Sigmoid colon (tissue), 7 donors: ENCODE measurements around the gene GABRR3. TPM values are rescaled to one million over a fixed set of nuclear protein-coding genes. Genes with fewer than 3 reads are reported as not detected.

Source experiments
- DNase-seq: peaks from one replicate; pipeline ENCODE4 v3.0.0-alpha.2; 2019
- H3K27ac ChIP-seq, 4 donors: fragments of 200-600 bp; sonication (generic); one replicate each; pipeline ENCODE4 v1.5.1; 2016 to 2019; ENCODE audit warnings: mild to moderate bottlenecking in 1 of 4
- H3K27me3 ChIP-seq, 3 donors: fragments of 200-600 bp; sonication (generic); one replicate each; pipeline ENCODE4 v1.5.1; 2019; ENCODE audit warnings: mild to moderate bottlenecking in 1 of 3
- H3K36me3 ChIP-seq, 4 donors: fragments of 200-600 bp; sonication (generic); one replicate each; pipeline ENCODE4 v1.5.1; 2016 to 2019
- H3K4me1 ChIP-seq, 4 donors: fragments of 200-600 bp; sonication (generic); one replicate each; pipeline ENCODE4 v1.5.1; 2017 to 2019
- H3K4me3 ChIP-seq, 4 donors: fragments of 200-600 bp; sonication (generic); one replicate each; pipeline ENCODE4 v1.5.1; 2017 to 2019; ENCODE audit warnings: mild to moderate bottlenecking in 2 of 4, moderate library complexity in 1 of 4
- H3K9me3 ChIP-seq, 4 donors: fragments of 200-600 bp in 3 of 4; sonication (generic) in 3 of 4; one replicate each; pipeline versions ENCODE4 v1.5.1 to v1.6.1; 2013 to 2019
- CTCF ChIP-seq, 4 experiments: fragments of 450-650 bp in 3 of 4; fragments of 200-600 bp in 1 of 4; IDR thresholded peaks; one replicate each; pipeline ENCODE4 v1.5.1; 2016 to 2019; ENCODE audit warnings: antibody characterized with exemption in 4 of 4, mild to moderate bottlenecking in 3 of 4, moderate library complexity in 2 of 4
- EP300 ChIP-seq, 4 donors: sonication (generic); formaldehyde crosslinking; IDR thresholded peaks; one replicate each; pipeline ENCODE4 v1.6.1; 2017; ENCODE audit warnings: antibody characterized with exemption in 4 of 4
- POLR2A ChIP-seq, 2 donors: fragments of 450-650 bp; IDR thresholded peaks; one replicate each; pipeline ENCODE4 v1.6.1; 2016; ENCODE audit warnings: antibody characterized with exemption in 2 of 2, mild to moderate bottlenecking in 2 of 2, moderate library complexity in 2 of 2
- POLR2AphosphoS5 ChIP-seq, 4 donors: sonication (generic); formaldehyde crosslinking; IDR thresholded peaks; one replicate each; pipeline ENCODE4 v1.6.1; 2017; ENCODE audit warnings: antibody characterized with exemption in 4 of 4
- WGBS, 2 donors: extraction: QIAGEN DNeasy Blood & Tissue Kit; methylation state at CpG; one replicate each; pipeline ENCODE4 v1.1.7; 2013; 5-methylcytosine and 5-hydroxymethylcytosine counted together
- intact Hi-C: fragments of 100-400 bp; cut with DNase I; formaldehyde crosslinking; loops from one replicate; pipeline ENCODE4 v1.15.1; 2023
- polyA plus RNA-seq, 3 donors: library from polyadenylated mRNA; stranded (reverse); fragments of 200-250 nt; gene quantifications; one replicate each; pipeline ENCODE4 v1.2.3, GENCODE V29; 2013
- total RNA-seq, 4 donors: library from RNA; depleted of rRNA; stranded (reverse); fragments of >200 nt; gene quantifications; one replicate each; pipeline ENCODE4 v1.1.0, GENCODE V29; 2016
- donor health status: healthy with polysubstance abuse.
- donor health status: Bipolar disorder and iron deficiency.
- donor health status: healthy.

The GABRR3 gene
- total and polyA plus RNA-seq, 7 donors: not detected

- Histone ChIP-seq H3K4me3 (no peak overlapping the region), H3K27me3 (no peaks in the 10 kb centered on the region), H3K27ac (no peak overlapping the region), H3K9me3 (no peaks in the 10 kb centered on the region), H3K4me1 (no peaks in the 10 kb centered on the region), H3K36me3 (peaks cover 6 to 88% (median 10%) of the 10 kb centered on the region in 4 donors)
- 90 to 94% methylated on average over 2 of the region's 2 CpGs for WGBS, 2 donors
- TF ChIP-seq POLR2AphosphoS5 (IDR thresholded peaks at IDR 0.05) (no peak), CTCF (IDR thresholded peaks at IDR 0.05) (no peak), EP300 (IDR thresholded peaks at IDR 0.05) (no peak), POLR2A (IDR thresholded peaks at IDR 0.05) (no peak)
- DNase-seq: no peak
- intact Hi-C loops: no loop called here
These were observed 97.9 kb downstream of the GABRR3 start for GRCh38 chr3:97937205-97937604.

- DNase-seq: no peak
- H3K9me3 ChIP-seq: no peaks in the 10 kb centered on the region
- H3K4me3 ChIP-seq: no peak overlapping the region
- H3K36me3 ChIP-seq: peaks cover 6 to 83% (median 10%) of the 10 kb centered on the region in 4 donors
- WGBS, 2 donors: 97 to 98% methylated on average over 1 of the region's 1 CpG
- no peak overlapping the region for H3K27ac ChIP-seq
- H3K4me1 ChIP-seq: no peaks in the 10 kb centered on the region
- intact Hi-C loops: no loop called here
- H3K27me3 ChIP-seq: no peaks in the 10 kb centered on the region
- TF ChIP-seq EP300 (IDR thresholded peaks at IDR 0.05) (no peak), CTCF (IDR thresholded peaks at IDR 0.05) (no peak), POLR2AphosphoS5 (IDR thresholded peaks at IDR 0.05) (no peak), POLR2A (IDR thresholded peaks at IDR 0.05) (no peak)
These were observed 99.3 kb downstream of the GABRR3 start for GRCh38 chr3:97935842-97936241.

Other genes with a start within 250 kb of the GABRR3 start
- 10 to 100 TPM; 37.8 to 60.2 (median 43.2) TPM for gene CRYBG3, start 213.3 kb downstream of the GABRR3 start, total RNA-seq
- gene CRYBG3, start 213.3 kb downstream of the GABRR3 start, polyA plus RNA-seq: 1 to 10 TPM; 3.0 to 7.1 (median 3.2) TPM
- gene RIOX2, start 62.9 kb downstream of the GABRR3 start, total RNA-seq: 10 to 100 TPM; 16.8 to 23.5 (median 21.0) TPM
- 10 to 100 TPM in 2 of 3 donors, 1 to 10 TPM in 1; 9.0 to 16.6 (median 15.3) TPM for gene RIOX2, start 62.9 kb downstream of the GABRR3 start, polyA plus RNA-seq
- gene OR5AC2, start 51.9 kb upstream of the GABRR3 start, total RNA-seq: not detected
- not detected for gene OR5AC2, start 51.9 kb upstream of the GABRR3 start, polyA plus RNA-seq
- not detected for gene OR5H1, start 95.4 kb upstream of the GABRR3 start, total RNA-seq
- gene OR5H1, start 95.4 kb upstream of the GABRR3 start, polyA plus RNA-seq: not detected
- gene OR5H14, start 112.2 kb upstream of the GABRR3 start, total RNA-seq: not detected
- gene OR5H14, start 112.2 kb upstream of the GABRR3 start, polyA plus RNA-seq: not detected
- gene OR5H15, start 131.4 kb upstream of the GABRR3 start, total RNA-seq: not detected
- gene OR5H15, start 131.4 kb upstream of the GABRR3 start, polyA plus RNA-seq: not detected
- gene OR5H6, start 228.9 kb upstream of the GABRR3 start, total RNA-seq: not detected
- gene OR5H6, start 228.9 kb upstream of the GABRR3 start, polyA plus RNA-seq: not detected
- not detected for gene OR5H2, start 247.2 kb upstream of the GABRR3 start, total RNA-seq
- gene OR5H2, start 247.2 kb upstream of the GABRR3 start, polyA plus RNA-seq: not detected